T-helper 1 cell treated with Interleukin-12 subunit alpha and Interleukin-12 subunit beta and Interleukin-4 antibody, amounts not matched to agents 30 μg/mL and 1 μg/mL, for 36 hours (primary cell): Measurements from ENCODE around the gene SDSL.

ENCODE experiments used
- H3K27ac Mint-ChIP-seq: one replicate; pipeline ENCODE4 v1.8.0; 2021; ENCODE audit warnings: mild to moderate bottlenecking, mixed read lengths
- H3K27me3 Mint-ChIP-seq: one replicate; pipeline ENCODE4 v1.8.0; 2021; ENCODE audit warnings: low read depth, mixed read lengths
- H3K36me3 Mint-ChIP-seq: one replicate; pipeline ENCODE4 v1.8.0; 2021; ENCODE audit warnings: low read depth, mixed read lengths
- H3K4me1 Mint-ChIP-seq: one replicate; pipeline ENCODE4 v1.8.0; 2021; ENCODE audit warnings: low read depth, mixed read lengths
- H3K4me3 Mint-ChIP-seq: one replicate; pipeline ENCODE4 v1.8.0; 2021; ENCODE audit warnings: mild to moderate bottlenecking, moderate library complexity, mixed read lengths
- H3K9me3 Mint-ChIP-seq: one replicate; pipeline ENCODE4 v1.8.0; 2021; ENCODE audit warnings: mixed read lengths

SDSL gene

DNA sequence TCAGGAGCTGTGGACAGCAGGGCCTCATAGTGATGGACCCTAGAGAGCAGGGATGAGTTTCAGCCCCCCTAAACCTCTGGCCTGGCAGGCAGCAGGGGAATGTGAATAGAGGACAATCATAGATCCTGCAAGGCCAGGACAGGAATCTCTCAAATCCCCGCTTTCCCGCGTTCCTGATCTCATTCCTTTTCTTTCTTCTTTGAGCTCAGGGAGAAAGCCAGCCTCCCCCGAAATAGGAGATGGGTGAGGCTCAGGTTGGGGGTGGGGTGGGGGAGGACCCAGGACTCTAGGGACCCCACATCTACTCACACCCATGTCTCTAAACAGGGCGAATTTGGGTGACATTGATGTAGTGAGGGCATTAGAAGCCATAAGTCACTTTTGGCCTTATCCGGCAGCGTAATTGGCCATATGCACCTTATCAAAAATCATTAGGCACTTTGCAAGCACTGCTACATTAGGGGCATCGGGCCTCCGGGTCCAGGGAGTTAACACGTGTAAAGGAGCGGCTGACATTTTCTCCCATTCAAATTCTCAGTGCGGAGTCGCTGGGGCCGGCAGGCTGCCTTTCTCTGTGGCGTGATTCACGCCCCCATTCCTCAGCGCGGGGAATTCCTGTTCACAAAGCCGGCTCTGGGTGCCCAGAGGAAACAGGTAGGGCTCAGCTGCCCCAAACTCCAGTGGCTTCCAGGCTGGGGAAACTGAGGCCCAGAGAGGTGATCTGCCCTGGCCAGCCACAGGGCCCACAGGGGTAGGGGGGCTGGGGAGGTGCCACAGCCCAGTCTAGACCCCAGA is 48.0 kb downstream of the SDSL start:
- no peaks in the 10 kb centered on the region for H3K9me3 Mint-ChIP-seq
- no peak overlapping the region for H3K27ac Mint-ChIP-seq
- peaks cover 76% of the 10 kb centered on the region for H3K27me3 Mint-ChIP-seq
- peaks cover 13% of the 10 kb centered on the region for H3K4me1 Mint-ChIP-seq
- no peaks in the 10 kb centered on the region for H3K36me3 Mint-ChIP-seq
- H3K4me3 Mint-ChIP-seq: no peak overlapping the region

DNA sequence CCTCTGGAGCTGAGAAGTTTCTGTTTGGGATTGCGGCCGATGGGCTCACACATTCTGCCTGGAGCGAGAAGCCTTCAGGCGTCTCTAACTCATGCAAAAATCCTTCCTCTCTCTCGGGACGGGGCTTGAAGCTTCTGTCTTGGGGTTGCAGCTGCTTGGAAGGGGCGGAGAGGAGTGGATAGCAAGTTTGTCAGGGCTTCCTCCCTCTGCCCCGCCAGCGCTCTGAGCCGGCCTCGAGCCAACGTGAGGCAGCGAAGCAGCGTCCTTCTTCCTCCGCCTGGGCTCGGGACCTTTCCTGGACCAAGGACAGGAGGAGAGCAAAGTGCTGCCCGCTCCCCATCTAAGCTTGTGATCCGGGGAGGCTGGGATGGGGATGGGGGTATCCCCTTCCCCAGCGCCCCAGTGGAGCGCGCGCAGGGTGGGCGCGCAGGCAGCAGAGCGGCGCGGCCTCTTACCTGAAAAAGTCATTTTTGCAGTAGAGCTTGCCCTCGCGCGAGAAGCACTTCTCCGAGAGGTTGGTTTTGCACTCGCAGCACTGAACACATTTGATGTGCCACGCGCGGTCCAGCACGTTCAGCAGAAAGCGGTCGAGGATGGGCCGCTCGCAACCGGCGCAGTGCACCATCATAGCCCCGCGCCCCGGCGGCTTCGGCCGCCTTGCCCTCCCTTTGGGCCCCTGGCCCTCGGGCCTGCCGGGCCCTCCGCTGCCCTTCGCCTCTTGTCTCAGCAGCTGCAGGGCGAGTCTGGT is 48.9 kb downstream of the SDSL start:
- Mint-ChIP-seq H3K4me3 (no peak overlapping the region), H3K27ac (no peak overlapping the region), H3K4me1 (peaks cover 11% of the 10 kb centered on the region), H3K36me3 (peaks cover 2% of the 10 kb centered on the region), H3K27me3 (peaks cover 82% of the 10 kb centered on the region), H3K9me3 (no peaks in the 10 kb centered on the region)

GRCh38 chr12:113471619-113472171 is 49.5 kb downstream of the SDSL start, which contains the start of gene LHX5:
Gene LHX5 (minus strand): TSS chr12:113471871. CDS start chr12:113471498, 373 bp downstream.
- no peaks in the 10 kb centered on the region for H3K9me3 Mint-ChIP-seq
- peaks cover 2% of the 10 kb centered on the region for H3K36me3 Mint-ChIP-seq
- no peak within 1 kb of the TSS for H3K4me3 Mint-ChIP-seq
- H3K4me1 Mint-ChIP-seq: peaks cover 10% of the 10 kb centered on the region
- no peak within 1 kb of the TSS for H3K27ac Mint-ChIP-seq
- H3K27me3 Mint-ChIP-seq: peaks cover 77% of the 10 kb centered on the region

DNA sequence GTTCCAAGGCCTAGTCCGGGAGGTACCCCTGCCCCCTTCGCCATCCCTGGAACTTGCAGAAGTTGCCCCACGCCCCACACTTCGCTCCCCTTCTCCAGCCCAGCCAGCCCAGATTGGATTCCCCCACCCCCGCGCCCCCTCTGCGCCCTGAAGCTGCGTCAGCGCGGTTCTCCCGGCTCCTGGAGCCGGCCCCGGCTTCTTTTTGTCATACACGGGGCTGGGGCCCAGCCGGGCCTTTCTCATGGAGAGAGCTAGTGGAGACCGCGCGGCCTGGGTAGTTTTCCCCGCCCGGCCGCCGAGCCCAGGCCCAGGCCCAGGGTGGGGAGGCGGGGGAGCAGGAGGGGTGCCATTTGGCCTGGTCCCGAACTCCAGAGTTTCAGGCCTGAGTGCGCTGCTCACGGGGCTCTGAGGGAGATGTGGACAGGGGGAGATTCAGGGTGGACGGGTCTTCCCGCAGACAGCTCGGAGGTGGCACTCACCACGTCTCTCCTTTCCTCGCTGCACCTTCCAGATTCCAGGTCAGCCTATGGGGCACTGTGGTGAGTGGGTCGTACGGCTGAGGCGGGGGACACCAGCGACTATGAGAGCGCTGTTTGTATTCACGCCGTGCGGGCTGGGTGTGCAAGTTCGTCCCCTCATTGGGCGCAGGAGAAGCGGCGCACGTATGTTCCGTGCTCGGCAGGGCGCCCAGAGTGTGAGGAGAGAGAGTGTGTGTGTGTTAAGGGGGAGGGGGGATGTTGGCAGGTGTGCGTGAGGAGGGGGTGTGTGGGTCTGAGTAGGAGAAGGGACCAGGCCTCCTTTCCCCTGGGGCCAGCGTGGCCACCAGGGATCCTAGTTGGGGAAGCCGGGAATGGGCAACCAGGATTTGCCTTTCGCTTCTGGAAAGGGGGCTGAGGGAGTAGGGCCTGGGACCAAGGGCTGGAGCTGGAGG is 50.3 kb downstream of the SDSL start:
- Mint-ChIP-seq H3K4me3 (no peak overlapping the region), H3K27me3 (peaks cover 78% of the 10 kb centered on the region), H3K9me3 (no peaks in the 10 kb centered on the region), H3K4me1 (peaks cover 7% of the 10 kb centered on the region), H3K36me3 (peaks cover 2% of the 10 kb centered on the region), H3K27ac (no peak overlapping the region)

DNA sequence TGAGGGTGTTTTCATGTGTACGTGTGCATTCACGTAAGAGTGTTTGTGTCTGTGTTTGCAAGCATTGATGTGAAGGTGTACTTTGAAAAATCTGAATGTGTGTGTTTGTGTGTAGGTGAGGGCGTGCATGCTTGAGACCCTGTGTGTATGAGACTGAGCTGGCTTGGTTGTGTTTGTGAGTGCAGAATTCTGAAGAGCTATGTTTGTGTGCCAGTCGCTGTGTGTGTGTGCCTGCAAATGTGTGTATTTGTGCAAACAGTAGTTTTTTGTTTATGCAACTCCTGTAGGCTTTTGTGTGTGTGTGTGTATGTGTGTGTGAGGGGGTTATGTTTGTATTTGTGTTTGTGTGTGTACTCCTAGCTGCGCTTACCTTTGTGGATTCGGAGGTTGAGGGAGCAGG is 51.2 kb downstream of the SDSL start:
- H3K9me3 Mint-ChIP-seq: no peaks in the 10 kb centered on the region
- H3K4me3 Mint-ChIP-seq: no peak overlapping the region
- H3K36me3 Mint-ChIP-seq: peaks cover 2% of the 10 kb centered on the region
- H3K27me3 Mint-ChIP-seq: peaks cover 87% of the 10 kb centered on the region
- no peak overlapping the region for H3K27ac Mint-ChIP-seq
- H3K4me1 Mint-ChIP-seq: peaks cover 7% of the 10 kb centered on the region

GRCh38 chr12:113473942-113474341 is 51.8 kb downstream of the SDSL start:
- Mint-ChIP-seq H3K27ac (no peak overlapping the region), H3K4me1 (peaks cover 7% of the 10 kb centered on the region), H3K9me3 (no peaks in the 10 kb centered on the region), H3K4me3 (peak overlapping the region; percentile 50), H3K27me3 (peaks cover 87% of the 10 kb centered on the region), H3K36me3 (peaks cover 2% of the 10 kb centered on the region)

DNA sequence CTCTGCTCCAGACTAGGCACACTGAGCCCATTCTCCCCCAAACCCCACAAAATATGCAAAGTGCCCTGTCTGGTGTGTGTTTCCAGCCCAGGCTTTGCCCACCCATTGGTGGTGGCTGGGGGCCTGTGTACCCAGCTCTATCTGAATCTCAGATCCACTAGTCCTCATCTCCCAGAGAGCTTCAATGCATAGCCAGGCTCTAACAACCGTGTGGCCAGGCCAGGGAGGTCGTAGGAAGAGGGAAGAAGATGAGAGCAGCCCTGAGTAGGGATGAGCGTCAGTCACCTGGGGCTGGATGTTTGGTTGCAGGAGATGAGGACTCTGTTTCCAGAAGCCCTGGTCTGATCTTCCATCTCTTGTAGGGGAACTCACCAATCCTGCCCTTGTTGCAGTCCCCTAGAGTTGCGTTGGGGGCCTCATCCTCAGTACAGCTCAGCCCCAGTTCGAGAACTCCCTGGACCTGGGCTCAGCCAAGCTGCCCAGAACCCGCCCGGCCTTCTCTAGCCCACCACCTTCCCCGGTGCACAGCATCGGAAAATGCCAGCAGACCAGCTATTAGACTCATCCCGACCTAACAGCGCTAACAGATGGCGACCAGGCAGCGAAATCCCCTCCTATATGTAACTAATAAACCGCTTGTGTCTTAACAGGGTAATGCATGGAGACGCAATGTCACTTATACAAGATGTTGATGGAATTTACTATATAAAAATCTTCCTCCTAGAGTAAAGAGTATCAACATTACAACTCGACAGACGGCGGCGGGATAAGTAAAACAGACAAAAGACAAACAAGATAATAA is 52.7 kb downstream of the SDSL start:
- peaks cover 87% of the 10 kb centered on the region for H3K27me3 Mint-ChIP-seq
- H3K4me3 Mint-ChIP-seq: no peak overlapping the region
- peaks cover 11% of the 10 kb centered on the region for H3K4me1 Mint-ChIP-seq
- peak overlapping the region; percentile 33 for H3K27ac Mint-ChIP-seq
- H3K9me3 Mint-ChIP-seq: no peaks in the 10 kb centered on the region
- H3K36me3 Mint-ChIP-seq: peaks cover 4% of the 10 kb centered on the region

- peaks cover 87% of the 10 kb centered on the region for H3K27me3 Mint-ChIP-seq
- H3K4me3 Mint-ChIP-seq: no peak overlapping the region
- no peaks in the 10 kb centered on the region for H3K9me3 Mint-ChIP-seq
- H3K36me3 Mint-ChIP-seq: peaks cover 4% of the 10 kb centered on the region
- peak overlapping the region; percentile 33 for H3K27ac Mint-ChIP-seq
- H3K4me1 Mint-ChIP-seq: peaks cover 11% of the 10 kb centered on the region
These were observed 53.4 kb downstream of the SDSL start for GRCh38 chr12:113475451-113476175.

- Mint-ChIP-seq H3K9me3 (no peaks in the 10 kb centered on the region), H3K4me3 (no peak overlapping the region), H3K4me1 (peaks cover 11% of the 10 kb centered on the region), H3K27me3 (peaks cover 87% of the 10 kb centered on the region), H3K27ac (no peak overlapping the region), H3K36me3 (peaks cover 4% of the 10 kb centered on the region)
These were observed 54.2 kb downstream of the SDSL start for GRCh38 chr12:113476176-113476986.

DNA sequence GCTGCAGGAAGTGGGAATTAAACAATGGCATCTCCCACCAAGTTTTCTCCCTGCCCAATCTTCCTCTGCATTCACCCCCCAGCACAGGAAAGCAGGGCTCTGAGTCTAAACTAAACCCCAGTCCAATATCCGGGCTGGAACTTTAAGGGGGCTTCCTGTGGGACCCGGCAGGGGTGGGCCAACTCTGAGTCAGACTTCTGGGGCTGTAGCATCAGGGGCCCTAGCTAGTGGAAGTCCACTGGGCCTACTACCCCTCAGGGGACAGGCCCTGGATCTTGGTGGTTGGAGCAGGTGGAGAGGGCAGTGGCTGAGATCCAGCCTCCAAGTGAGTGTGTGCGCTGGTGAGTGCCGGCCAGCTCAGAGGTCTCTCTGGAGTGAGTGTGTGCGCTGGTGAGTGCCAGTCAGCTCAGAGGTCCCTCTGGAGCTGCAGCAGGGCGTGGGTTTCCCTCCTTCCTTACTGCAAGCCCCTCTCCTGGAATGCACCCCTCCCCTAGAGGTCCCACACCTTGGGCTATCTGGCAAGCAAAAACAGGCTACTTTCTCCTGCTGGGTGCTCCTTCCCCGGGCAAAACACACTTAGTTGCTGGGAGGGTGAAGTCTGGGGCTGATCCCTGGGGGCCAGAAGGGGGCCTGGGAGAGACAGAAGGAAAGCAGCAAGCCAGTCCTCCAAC is 55.1 kb downstream of the SDSL start:
- Mint-ChIP-seq H3K4me1 (peaks cover 11% of the 10 kb centered on the region), H3K36me3 (peaks cover 4% of the 10 kb centered on the region), H3K27ac (no peak overlapping the region), H3K27me3 (peaks cover 83% of the 10 kb centered on the region), H3K9me3 (no peaks in the 10 kb centered on the region), H3K4me3 (no peak overlapping the region)

GRCh38 chr12:113477842-113478215 is 55.6 kb downstream of the SDSL start:
- no peaks in the 10 kb centered on the region for H3K9me3 Mint-ChIP-seq
- H3K27me3 Mint-ChIP-seq: peaks cover 82% of the 10 kb centered on the region
- peaks cover 4% of the 10 kb centered on the region for H3K36me3 Mint-ChIP-seq
- no peak overlapping the region for H3K4me3 Mint-ChIP-seq
- peak overlapping the region; percentile 49 for H3K27ac Mint-ChIP-seq
- peaks cover 11% of the 10 kb centered on the region for H3K4me1 Mint-ChIP-seq
